ENCODE results near the gene SGCB.
A peak's percentile ranks its signal among the peaks of the same experiment; 100 is the strongest.
"Not testable (repeated sequence)": the region's sequence is repeated elsewhere in the genome, so short reads cannot be mapped to it uniquely, and the experiment has no call there.

SGCB gene, protein sequence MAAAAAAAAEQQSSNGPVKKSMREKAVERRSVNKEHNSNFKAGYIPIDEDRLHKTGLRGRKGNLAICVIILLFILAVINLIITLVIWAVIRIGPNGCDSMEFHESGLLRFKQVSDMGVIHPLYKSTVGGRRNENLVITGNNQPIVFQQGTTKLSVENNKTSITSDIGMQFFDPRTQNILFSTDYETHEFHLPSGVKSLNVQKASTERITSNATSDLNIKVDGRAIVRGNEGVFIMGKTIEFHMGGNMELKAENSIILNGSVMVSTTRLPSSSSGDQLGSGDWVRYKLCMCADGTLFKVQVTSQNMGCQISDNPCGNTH

DNA sequence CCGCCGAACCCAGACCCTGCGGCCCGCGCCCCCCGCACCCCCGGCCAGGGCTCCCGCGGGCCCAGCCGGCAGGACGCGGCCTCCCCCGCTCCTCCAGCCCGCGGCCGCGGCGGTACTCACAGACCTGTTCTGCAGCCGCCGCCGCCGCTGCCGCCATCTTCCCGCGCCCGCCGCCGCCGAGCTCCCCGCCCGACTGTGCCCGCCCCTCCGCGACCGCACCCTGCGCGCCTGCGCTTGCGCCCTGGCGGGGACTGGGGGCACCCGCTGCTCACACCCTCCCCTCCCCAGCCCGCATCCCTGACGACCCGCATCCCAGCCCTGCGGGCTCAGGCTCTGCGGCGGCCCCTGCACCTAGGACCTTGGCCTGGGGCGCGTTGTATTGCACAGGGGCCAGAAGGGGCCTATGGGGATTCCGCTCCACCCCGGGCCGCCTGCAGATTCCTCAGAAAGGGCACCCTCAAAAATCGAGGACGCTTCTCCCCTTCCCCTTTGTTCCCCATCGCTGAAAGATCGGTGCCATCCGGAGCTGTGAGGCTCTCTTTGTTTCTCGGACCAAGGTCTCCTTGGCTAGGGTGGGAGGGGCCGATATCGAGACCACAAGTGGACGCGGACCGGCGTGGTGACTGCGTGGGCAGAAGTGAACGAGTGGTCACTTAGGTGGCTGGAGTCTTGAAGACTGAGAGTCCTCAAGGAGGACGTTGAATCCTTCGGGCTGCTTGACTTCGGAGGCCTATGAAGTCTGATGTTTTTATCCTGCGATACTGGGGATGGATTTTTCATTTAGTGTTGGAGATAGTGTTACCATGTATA lies at the start of gene SGCB:
TSS of gene SGCB (minus strand) at position 197 of the 810 bp plus-strand sequence. CDS start at position 157, 40 bp downstream.
- peak; percentile 24 to 58 for DNase-seq (ENCODE audit: extremely low read depth in 1 of 2, low read depth in 1 of 2)

DNA sequence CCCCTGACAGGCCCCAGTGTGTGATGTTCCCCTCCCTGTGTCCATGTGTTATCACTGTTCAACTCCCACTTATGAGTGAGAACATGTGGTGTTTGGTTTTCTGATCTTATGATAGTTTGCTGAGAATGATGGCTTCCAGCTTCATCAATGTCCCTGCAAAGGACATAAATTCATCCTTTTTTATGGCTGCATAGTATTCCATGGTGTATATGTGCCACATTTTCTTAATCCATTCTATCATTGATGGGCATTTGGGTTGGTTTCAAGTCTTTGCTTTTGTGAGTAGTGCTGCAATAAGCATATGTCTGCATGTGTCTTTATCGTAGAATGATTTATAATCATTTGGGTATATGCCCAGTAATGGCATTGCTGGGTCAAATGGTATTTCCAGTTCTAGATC lies 48.3 kb upstream of the SGCB start:
- DNase-seq (ENCODE audit: extremely low read depth in 1 of 2, low read depth in 1 of 2), result not testable (repeated sequence)

DNA sequence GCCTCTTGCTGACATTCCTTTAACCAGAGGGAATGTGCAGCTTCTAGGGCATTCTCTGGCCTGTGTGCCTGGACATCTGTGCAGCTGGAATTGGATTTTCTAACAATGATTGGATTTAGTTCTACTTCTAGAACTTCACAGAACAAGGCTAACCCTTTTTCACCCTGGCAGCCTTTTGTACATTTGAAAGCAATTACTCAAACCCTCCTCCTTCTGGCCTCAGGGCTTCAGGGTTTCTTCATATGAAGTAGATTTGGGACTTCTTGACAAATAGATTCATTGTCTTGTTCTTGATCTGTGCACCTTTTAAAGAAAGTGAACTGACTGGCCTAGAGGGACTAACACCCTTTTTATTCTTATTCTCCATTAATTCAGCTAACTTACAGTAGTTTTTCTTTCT lies 43.1 kb upstream of the SGCB start:
- DNase-seq (ENCODE audit: extremely low read depth in 1 of 2, low read depth in 1 of 2), result no peak

DNA sequence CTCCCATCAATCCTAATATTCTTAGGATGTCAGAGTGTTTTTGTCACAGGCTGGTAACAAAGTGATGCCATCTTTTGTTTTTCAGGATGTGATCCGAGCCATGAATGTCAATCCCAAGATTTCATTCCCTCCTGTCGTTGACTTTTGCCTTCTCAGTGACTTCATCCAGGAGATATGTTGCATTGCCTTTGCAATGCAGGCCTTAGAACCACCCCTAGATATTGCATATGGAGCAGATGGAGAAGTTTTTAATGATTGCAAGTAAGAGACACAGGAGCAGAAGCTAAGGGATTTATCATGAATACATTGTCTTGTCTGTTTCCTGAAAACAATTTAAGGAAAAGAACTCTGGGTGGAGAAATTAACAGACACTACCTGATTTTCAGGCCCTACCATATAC lies 41.6 kb upstream of the SGCB start:
- DNase-seq (ENCODE audit: extremely low read depth in 1 of 2, low read depth in 1 of 2), result no peak

DNA sequence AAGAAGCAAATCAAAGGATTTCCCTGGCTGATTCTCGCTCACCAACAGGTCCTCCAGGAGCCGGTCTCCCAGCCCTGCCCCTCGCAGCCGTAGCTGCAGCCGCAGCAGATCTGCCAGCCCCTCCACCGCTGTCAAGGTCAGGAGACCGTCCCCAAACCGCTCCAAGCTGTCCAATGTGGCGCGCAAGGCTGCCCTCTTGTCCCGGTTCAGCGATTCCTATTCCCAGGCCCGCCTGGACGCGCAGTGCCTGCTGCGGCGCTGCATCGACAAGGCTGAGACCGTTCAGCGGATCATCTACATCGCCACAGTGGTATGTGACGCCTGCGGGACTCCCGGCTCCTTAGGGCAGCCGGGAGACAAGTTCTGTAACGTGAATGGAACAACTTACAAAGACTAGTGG lies 38.6 kb upstream of the SGCB start:
- DNase-seq (ENCODE audit: extremely low read depth in 1 of 2, low read depth in 1 of 2), result no peak

DNA sequence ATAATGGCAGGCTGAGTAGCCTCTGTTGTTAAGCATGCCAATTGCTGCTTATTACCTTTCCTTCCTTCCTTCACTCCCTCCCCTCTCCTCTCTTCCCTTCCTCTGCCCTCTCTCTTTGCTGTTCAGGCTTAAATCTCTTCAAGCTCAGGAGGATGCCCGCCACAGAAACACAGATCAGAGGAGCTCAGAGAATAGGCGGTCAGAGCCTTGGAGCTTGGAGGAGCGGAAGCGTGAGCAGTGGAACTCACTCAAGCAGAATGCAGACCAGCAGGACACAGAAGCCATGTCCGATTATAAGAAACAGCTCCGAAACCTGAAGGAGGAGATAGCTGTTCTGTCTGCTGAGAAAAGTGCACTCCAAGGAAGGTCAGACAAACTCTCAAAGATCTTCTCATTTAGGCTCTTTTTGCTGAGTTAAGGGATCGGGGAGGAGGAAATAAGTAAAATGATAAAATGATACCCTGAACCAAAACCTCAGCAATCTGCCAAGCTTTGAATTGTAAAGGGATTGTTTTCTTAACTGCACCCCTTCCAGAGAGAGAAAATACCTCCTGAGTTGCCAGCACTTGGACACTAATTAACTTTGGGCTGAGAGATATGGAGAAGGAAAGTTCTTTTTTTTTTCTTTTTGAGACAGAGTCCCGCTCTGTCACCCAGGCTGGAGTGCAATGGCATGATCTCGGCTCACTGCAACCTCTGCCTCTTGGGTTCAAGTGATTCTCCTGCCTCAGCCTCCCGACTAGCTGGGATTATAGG lies 33.9 kb upstream of the SGCB start:
- DNase-seq (ENCODE audit: extremely low read depth in 1 of 2, low read depth in 1 of 2), result no peak

DNA sequence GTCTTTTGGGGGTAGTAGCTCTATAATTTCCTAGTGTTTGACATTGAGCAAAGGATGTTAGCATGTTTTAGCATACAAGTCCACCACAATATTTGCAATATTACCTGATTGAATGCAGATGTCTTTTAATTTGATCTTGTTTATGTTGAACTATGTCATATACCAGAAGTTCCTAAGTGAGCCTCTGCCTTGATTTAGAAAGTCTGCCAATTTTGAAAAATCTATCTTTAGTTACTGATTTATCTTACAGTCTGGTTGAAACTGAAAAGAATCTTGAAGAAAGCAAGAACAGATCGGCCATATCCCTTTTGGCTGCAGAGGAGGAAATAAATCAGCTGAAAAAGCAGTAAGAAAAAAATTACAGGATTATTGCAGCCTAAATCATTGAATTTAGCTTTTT lies 31.5 kb upstream of the SGCB start:
- DNase-seq (ENCODE audit: extremely low read depth in 1 of 2, low read depth in 1 of 2), result no peak

DNA sequence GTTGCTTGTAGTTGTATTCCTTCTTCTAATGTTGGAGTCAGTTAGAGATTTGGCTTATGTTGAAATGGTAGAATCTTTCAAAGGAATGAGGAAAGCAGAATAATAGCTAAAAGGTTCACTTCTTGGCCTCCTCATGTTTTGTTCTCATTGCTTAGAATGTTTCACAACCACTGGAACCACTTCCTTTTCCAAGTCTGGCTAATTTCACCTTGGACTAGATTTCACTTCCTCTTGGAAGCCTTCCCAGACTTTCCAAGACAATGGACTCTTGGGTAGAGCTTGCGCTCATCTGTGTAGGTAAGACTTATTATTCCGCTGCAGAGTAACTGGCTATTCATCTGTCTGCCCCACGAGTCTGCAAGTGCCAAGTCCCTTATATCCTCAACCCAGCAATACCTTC lies 21.3 kb upstream of the SGCB start:
- DNase-seq (ENCODE audit: extremely low read depth in 1 of 2, low read depth in 1 of 2), result no peak

DNA sequence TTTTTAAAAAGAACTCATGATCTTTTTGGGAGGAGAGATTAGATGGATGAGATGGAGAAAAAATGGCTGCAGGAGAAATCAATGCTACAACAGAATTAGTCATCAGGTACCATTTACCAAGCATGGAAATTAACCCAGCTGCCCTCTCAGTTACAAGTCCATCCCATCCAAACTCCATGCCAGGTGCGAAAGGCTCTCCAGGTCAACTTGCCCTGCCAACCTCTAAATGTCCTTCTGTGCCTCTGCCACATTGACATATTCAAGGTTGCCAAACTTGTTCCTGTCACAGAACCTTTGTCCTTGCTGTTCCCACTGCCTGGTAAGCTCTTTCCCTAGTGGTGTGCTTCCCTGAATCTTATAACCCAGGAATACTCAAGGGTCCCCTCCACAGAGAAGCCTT lies 20.2 kb upstream of the SGCB start:
- no peak for DNase-seq (ENCODE audit: extremely low read depth in 1 of 2, low read depth in 1 of 2)

DNA sequence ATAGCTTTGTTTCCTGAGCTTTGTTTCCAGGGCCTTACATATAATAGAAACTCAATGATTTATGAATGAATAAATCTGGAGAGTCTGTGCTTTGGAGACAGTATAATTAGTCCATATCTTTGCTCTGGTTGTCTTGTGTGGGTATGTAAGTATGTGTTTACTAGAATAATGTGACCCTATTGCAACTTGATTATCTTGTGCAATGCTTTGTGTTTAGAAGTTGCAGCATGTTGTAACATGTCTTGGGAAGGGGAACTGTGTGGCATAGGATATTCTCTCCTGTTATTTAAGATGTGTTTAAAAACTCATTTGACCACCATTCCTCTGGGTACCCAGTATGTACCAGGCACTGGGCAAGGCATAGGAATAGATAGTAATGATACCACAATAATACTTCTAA lies 19.1 kb upstream of the SGCB start:
- no peak for DNase-seq (ENCODE audit: extremely low read depth in 1 of 2, low read depth in 1 of 2)

DNA sequence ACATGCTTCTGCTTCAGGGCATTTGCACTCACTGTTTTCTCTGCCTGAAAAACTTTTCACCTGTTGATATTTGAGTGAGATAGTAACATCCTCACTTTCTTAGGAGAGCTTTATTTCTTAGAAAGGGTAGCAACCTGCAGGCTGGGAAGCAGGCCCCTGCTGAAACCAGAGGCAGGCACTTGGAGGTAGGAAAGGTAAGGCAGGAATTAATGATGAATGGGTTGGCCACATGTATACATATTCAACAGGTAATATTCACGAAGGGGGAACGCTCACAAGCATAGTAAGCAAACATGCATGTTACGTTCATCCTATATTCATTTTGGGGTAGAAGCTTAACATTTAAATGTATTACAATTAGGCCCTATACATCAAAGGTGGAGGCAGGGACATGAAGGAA lies 16.2 kb upstream of the SGCB start:
- no peak for DNase-seq (ENCODE audit: extremely low read depth in 1 of 2, low read depth in 1 of 2)

DNA sequence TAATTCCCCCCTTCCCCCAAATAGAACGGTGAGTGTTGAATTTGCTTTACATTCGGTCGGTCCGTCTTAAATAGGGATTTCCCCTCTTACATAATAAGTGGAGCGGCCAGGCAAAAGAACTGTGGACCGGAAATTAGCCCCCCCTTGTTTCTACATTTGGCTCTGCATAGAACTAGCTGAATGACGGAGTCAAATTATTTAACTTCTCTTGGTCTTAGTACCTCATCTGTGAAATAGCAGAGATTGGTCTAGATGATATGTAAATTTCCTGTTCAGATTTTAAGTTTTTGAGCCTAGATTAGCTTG lies 14.3 kb upstream of the SGCB start:
- DNase-seq (ENCODE audit: extremely low read depth in 1 of 2, low read depth in 1 of 2), result no peak

DNA sequence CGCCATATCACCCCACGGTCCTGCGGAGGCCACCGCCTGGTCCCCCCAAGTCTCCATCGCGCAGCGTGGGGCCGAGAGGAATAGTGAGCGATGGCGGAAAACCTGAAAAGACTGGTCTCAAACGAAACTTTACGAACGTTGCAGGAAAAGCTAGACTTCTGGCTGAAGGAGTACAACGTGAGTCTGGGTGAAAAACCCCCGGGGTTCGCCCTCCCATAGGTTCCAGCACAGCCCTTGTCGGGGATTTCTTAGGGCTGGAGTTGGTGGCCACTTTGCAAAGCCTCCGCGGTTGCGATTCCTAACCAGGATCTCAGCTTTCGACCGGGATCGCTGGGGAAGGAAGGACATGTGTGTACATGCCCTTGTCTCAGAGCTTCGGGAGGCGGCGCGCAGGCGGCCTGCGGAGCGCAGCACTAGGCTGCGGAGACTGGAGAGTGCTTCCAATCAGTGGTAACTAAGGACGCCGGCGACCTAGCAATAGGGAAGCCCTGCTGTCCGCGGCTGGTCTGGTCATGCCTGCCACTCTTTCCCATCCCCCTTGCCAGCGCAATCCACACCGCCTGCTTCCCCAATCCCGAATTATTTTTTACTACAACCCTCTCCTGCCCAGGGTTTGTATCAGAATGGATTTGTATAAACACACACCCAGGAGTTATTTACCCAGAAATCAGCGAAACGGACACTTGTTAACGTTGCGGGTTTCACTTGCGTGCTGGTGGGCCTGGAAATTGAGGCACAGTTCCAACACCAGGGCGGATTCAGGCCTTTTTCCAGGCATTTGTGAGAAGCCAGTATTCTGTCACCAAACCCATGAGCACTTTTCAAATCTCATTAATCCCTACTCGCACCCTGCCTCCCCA lies 13.7 kb upstream of the SGCB start:
- no peak for DNase-seq (ENCODE audit: extremely low read depth in 1 of 2, low read depth in 1 of 2)

DNA sequence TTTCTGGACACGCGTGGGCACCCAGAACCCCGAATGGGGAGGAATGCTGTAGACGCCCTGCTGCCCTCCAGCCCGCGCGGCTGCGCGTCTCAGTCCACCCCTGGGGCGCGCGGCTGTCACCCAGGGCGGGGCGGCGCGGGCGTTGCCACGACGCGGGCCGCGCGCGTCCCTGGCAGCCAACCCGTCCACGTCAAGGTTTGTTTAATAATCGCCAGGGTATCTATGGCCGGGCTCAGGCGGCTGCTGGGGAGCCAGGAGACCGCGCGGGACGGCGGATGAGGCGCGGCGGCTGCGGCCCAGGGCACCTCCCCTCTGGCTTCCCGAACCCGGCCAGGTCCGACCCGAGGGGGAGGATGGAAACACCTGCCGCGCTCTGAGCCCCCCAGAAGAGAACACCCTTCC lies 13.1 kb upstream of the SGCB start, which contains the start of gene SPATA18:
TSS of gene SPATA18 (plus strand) at position 92 of the 402 bp plus-strand sequence. CDS start 401 bp downstream, outside the sequence.
- no peak for DNase-seq (ENCODE audit: extremely low read depth in 1 of 2, low read depth in 1 of 2)

DNA sequence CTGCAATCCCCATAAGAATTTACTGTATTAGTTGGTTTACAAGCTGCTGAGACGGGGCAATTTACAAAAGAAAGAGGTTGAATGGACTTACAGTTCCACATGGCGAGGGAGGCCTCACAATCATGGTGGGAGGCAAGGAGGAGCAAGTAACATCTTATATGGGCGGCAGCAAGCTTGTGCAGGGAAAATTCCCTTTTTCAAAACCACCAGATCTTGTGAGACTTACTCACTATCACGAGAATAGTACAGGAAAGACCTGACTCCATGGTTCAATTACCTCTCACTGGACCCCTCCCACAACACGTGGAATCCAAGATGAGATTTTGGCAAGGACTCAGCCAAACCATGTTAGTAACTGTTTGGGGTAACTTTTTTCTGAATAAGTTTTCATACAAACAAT lies 11.2 kb upstream of the SGCB start:
- DNase-seq (ENCODE audit: extremely low read depth in 1 of 2, low read depth in 1 of 2), result no peak

DNA sequence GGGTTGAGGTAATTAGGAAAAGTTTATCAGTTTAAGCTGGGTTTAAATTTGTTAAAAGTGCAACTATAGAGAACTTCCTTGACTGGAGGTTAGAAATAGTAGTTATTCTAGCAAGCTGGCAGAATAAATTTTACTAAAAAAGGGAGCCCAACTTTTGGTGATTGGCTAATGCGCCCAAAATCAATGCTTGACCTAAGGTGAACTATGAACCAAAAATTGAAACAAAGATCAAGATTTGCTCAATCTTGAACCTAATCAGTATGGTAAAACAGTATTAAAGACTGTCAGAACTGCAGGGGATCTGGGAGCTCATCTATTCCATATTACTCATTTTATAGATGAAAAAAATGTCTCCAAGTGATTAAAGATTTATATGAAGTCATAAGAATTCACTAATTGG lies 6.9 kb upstream of the SGCB start:
- no peak for DNase-seq (ENCODE audit: extremely low read depth in 1 of 2, low read depth in 1 of 2)

DNA sequence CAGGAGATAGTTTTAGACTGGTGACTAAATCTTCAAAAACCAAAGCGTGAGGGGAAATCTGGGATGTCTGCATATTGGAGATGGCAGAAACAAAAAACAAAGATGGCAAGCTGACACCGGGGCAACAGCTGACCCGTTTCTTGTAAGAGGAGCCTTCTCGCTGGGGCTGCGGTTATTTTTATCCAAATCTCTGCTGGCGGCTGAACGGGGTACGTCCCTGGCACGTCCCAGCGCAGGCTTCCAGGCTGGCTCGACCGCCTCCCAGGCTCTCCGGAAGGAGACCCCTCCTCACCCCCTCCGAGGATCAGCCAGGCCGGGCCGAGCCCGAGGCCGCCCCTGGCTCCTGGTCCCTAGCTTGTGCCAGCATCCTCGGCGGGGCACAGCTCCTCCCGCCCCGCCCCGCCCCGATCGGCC lies 403 bp downstream of the SGCB start:
- DNase-seq (ENCODE audit: extremely low read depth in 1 of 2, low read depth in 1 of 2), result no peak

DNA sequence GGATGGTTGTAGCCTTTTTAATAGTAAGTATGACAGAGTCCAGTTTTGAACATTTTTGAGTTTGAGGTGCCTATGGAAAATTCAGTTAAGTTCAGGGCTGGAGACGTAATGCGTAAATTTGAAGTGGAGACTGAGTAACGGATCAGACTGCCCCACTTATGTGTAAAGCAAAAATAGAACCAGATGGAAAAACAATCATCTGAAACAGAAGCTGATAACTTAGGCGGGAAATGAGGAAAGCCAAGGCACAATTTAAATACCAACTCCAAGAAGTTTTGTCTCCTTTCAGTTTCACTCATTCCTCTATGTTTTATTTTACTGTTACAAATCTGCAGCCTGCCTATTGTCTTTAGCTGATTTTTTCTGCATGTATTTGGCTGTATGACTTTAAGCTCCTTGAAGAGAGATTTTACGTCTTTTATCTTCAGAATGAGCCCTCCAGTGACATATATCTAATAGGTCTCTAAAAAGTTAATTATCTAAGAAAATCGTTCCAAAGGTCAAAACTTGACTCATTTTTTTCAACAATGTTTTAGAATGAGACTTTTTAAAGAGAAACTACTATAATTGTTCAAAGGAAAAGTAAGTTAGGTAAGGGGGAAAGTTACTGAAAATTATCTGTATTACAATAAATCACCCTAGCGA lies 1.1 kb downstream of the SGCB start:
- no peak for DNase-seq (ENCODE audit: extremely low read depth in 1 of 2, low read depth in 1 of 2)

DNA sequence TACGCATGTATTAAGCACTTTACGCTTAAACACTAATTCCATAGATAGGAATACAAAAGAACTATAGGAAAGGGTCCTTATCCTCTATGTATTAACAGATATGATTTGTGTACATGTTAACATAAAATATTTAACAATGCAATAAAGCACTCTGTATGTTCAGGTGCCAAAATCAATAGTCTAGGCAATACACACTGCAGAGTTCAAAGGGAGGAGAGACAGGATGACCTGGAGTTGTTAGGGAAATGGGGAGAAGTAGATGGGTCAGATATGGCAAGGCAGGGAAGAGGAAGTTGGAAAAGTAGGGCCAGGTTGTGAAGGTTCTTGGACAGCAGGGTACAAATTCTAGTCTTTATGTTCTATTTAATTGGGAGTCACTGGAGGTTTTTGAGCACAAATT lies 2.9 kb downstream of the SGCB start:
- DNase-seq (ENCODE audit: extremely low read depth in 1 of 2, low read depth in 1 of 2), result no peak

DNA sequence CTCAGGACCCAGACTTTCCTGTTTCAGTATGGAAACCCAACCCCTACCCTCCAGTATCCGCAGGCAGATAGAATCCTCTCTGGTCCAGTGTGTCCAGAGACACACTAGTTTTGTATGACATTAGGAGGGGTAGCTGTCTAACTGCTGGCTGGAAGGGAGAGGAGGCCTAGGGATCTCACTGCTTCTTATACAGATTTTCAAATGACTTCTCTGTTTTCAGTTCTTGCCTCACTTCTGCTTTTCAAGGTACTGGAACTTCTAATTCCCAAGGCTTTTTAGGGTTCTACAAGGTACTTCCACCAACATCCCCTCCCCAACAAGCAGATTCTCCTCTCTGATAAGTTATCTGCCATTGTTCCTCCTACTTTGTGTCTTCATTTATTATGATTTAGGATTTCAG lies 6.1 kb downstream of the SGCB start:
- no peak for DNase-seq (ENCODE audit: extremely low read depth in 1 of 2, low read depth in 1 of 2)
